ENCODE measurements around the gene IPO4.
"Not testable (repeated sequence)": the region's sequence is repeated elsewhere in the genome, so short reads cannot be mapped to it uniquely, and the experiment has no call there.

The IPO4 gene

DNA sequence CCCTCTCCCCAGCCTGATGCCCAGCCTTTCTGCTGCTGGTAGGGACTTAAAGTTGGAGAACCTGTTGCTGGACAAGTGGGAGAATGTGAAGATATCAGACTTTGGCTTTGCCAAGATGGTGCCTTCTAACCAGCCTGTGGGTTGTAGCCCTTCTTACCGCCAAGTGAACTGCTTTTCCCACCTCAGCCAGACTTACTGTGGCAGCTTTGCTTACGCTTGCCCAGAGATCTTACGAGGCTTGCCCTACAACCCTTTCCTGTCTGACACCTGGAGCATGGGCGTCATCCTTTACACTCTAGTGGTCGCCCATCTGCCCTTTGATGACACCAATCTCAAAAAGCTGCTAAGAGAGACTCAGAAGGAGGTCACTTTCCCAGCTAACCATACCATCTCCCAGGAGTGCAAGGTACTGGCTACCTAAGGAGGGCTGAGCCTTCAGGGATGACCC lies 18.5 kb upstream of the IPO4 start:
- Histone ChIP-seq H3K4me2 (ENCODE audit: low read length) (no peak overlapping the region), H4K20me1 (ENCODE audit: control insufficient read depth, insufficient read depth, low read depth, low read length) (no peaks in the 10 kb centered on the region), H3K36me3 (ENCODE audit: control insufficient read depth, low read length) (peaks cover 84% of the 10 kb centered on the region), H3K9me2 (replicated peaks; ENCODE audit: control insufficient read depth, low read length) (no peaks in the 10 kb centered on the region), H3K4me3 (ENCODE audit: low read length) (no peak overlapping the region), H3K79me2 (ENCODE audit: control insufficient read depth, low read length) (peaks cover 17% of the 10 kb centered on the region), H3K27me3 (ENCODE audit: control insufficient read depth, low read length) (no peaks in the 10 kb centered on the region), H3K9me3 (ENCODE audit: control insufficient read depth, insufficient read depth, low read length) (peaks cover 5% of the 10 kb centered on the region; the same call in 1 of the 2 replicates), H3F3A (ENCODE audit: control insufficient read depth, insufficient read depth) (0 out of 2 replicates have a peak, but pooled peaks cover 6% of the 10 kb centered on the region), H3K27ac (ENCODE audit: low read depth, low read length) (no peak overlapping the region), H3K4me1 (ENCODE audit: control insufficient read depth, low read length) (peaks cover 6% of the 10 kb centered on the region)
- TF ChIP-seq, protein P1, sequence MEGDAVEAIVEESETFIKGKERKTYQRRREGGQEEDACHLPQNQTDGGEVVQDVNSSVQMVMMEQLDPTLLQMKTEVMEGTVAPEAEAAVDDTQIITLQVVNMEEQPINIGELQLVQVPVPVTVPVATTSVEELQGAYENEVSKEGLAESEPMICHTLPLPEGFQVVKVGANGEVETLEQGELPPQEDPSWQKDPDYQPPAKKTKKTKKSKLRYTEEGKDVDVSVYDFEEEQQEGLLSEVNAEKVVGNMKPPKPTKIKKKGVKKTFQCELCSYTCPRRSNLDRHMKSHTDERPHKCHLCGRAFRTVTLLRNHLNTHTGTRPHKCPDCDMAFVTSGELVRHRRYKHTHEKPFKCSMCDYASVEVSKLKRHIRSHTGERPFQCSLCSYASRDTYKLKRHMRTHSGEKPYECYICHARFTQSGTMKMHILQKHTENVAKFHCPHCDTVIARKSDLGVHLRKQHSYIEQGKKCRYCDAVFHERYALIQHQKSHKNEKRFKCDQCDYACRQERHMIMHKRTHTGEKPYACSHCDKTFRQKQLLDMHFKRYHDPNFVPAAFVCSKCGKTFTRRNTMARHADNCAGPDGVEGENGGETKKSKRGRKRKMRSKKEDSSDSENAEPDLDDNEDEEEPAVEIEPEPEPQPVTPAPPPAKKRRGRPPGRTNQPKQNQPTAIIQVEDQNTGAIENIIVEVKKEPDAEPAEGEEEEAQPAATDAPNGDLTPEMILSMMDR (IDR thresholded peaks at IDR 0.05; ENCODE audit: low read depth, low read length, poor library complexity, severe bottlenecking), result no peak
- no peak for TF ChIP-seq EZH2phosphoT487 (IDR thresholded peaks at IDR 0.05; ENCODE audit: borderline replicate concordance, low read length)

DNA sequence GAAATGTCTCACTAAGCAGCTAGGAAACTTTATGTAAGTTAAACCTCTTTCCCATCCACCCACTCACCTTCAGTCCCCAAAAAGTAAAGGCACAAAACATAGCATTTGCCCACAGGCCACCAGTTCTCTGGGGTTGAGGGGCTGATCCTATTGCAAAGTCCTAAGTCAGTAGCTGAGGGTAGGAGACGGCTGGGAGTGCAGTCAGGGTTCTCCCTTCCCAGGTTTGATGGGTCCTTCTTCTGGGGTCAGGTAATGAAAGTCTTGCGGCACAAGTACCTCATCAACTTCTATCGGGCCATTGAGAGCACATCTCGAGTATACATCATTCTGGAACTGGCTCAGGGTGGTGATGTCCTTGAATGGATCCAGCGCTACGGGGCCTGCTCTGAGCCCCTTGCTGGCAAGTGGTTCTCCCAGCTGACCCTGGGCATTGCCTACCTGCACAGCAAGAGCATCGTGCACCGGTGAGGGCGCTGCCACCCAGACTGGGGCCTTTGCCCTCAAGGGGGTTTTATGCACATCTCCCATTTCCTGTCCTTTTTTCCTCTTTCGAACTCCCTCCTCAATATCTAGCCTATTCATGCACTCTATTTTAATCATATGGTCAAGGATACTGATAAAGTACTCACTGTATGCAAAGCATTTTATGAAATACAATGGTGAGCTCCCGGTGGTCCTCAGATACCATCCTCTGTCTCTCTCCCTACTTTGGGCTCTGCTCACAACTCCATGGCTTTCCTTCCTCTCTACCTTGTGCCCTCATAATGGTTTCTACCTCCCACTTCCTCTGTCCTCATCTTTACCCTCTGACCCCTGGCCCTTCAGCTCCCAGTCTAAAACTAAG lies 17.9 kb upstream of the IPO4 start:
- no peaks in the 10 kb centered on the region for H4K20me1 ChIP-seq (ENCODE audit: control insufficient read depth, insufficient read depth, low read depth, low read length)
- 0 out of 2 replicates have a peak, but pooled peaks cover 6% of the 10 kb centered on the region for H3F3A ChIP-seq (ENCODE audit: control insufficient read depth, insufficient read depth)
- H3K9me3 ChIP-seq (ENCODE audit: control insufficient read depth, insufficient read depth, low read length), result peaks cover 7% of the 10 kb centered on the region; the same call in 1 of the 2 replicates
- no peak overlapping the region for H3K4me2 ChIP-seq (ENCODE audit: low read length)
- H3K27me3 ChIP-seq (ENCODE audit: control insufficient read depth, low read length), result no peaks in the 10 kb centered on the region
- no peaks in the 10 kb centered on the region for H3K4me1 ChIP-seq (ENCODE audit: control insufficient read depth, low read length)
- no peak overlapping the region for H3K27ac ChIP-seq (ENCODE audit: low read depth, low read length)
- peaks cover 11% of the 10 kb centered on the region for H3K79me2 ChIP-seq (ENCODE audit: control insufficient read depth, low read length)
- TF ChIP-seq, protein P1 (IDR thresholded peaks at IDR 0.05; ENCODE audit: low read depth, low read length, poor library complexity, severe bottlenecking), result no peak
- no peak for TF ChIP-seq EZH2phosphoT487 (IDR thresholded peaks at IDR 0.05; ENCODE audit: borderline replicate concordance, low read length)
- H3K36me3 ChIP-seq (ENCODE audit: control insufficient read depth, low read length), result peaks cover 85% of the 10 kb centered on the region
- H3K4me3 ChIP-seq (ENCODE audit: low read length), result no peak overlapping the region
- no peaks in the 10 kb centered on the region for H3K9me2 ChIP-seq (replicated peaks; ENCODE audit: control insufficient read depth, low read length)

DNA sequence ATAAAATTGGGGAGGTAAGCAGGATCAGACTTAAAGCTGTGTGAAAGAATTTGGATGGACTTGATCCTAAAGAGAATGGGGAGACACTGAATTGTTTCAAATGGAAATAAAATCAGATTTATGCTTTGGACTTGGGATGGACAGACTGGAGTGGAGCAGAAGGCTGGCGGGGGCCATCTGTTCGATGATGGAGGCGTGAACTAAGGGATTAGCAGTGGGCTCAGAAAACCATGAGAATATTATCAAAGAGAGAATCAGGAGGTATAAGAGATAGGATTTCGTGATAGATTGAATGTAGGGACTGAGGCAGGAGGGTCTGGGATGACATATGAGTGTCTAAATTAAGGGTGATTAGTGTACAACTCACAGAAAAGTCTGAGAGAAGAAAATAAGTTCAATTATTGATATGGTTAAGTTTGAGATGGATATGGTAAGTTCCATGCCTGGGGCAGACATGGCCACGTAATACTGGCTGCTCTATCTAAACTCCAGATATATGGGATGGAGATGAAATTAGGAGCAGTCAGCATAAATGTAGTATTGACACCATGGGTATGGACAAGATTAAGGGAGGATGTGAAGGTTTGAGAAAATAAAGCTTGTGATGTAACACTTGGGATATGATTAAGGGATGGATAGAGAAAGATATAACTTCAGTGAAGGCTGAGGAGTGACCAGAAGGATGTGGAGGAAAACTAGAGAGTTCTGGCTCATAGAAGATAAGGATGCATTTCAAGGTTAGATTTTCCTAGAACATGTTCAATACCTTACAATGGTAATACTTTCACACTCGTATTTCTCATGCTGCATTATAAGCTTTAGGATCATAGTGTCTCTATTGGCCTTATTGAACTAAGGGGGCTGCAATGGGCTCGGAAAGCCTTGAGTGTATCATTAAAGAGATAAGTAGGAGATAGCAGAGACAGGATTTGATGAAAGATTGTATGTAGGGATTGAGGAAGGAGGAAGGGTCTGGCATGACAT lies 15.8 kb upstream of the IPO4 start:
- H3K36me3 ChIP-seq (ENCODE audit: control insufficient read depth, low read length), result peaks cover 75% of the 10 kb centered on the region
- H3F3A ChIP-seq (ENCODE audit: control insufficient read depth, insufficient read depth), result 0 out of 2 replicates have a peak, but pooled peaks cover 6% of the 10 kb centered on the region
- H3K4me2 ChIP-seq (ENCODE audit: low read length), result no peak overlapping the region
- H3K27ac ChIP-seq (ENCODE audit: low read depth, low read length), result no peak overlapping the region
- no peaks in the 10 kb centered on the region for H3K27me3 ChIP-seq (ENCODE audit: control insufficient read depth, low read length)
- H3K9me3 ChIP-seq (ENCODE audit: control insufficient read depth, insufficient read depth, low read length), result peaks cover 8% of the 10 kb centered on the region; the same call in 1 of the 2 replicates
- no peak for TF ChIP-seq EZH2phosphoT487 (IDR thresholded peaks at IDR 0.05; ENCODE audit: borderline replicate concordance, low read length)
- TF ChIP-seq, protein P1 (IDR thresholded peaks at IDR 0.05; ENCODE audit: low read depth, low read length, poor library complexity, severe bottlenecking), result no peak
- no peaks in the 10 kb centered on the region for H4K20me1 ChIP-seq (ENCODE audit: control insufficient read depth, insufficient read depth, low read depth, low read length)
- no peaks in the 10 kb centered on the region for H3K4me1 ChIP-seq (ENCODE audit: control insufficient read depth, low read length)
- no peak overlapping the region for H3K4me3 ChIP-seq (ENCODE audit: low read length)
- peaks cover 6% of the 10 kb centered on the region; the same call in 1 of the 2 replicates for H3K79me2 ChIP-seq (ENCODE audit: control insufficient read depth, low read length)
- no peaks in the 10 kb centered on the region for H3K9me2 ChIP-seq (replicated peaks; ENCODE audit: control insufficient read depth, low read length)

DNA sequence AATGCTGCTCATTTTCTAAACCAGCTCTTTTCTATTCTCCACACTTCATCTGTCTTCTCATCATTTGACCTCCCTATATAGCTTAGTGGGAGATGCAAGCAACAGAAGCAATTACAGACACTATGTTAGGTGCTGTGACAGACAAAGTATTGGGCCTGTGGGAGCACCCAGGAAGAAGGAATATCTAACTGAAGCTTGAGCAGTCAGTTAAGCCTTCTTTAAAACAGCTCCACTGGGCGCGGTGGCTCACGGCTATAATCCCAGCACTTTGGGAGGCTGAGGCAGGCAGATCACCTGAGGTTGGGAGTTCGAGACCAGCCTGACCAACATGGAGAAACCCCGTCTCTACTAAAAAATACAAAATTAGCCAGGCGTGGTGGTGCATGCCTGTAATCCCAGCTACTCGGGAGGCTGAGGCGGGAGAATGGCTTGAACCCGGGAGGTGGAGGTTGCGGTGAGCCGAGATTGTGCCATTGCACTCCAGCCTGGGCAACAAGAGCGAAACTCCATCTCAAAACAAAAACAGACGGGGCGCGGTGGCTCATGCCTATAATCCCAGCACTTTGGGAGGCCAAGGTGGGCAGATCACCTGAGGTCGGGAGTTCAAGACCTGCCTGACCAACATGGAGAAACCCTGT lies 14.8 kb upstream of the IPO4 start:
- H3K4me1 ChIP-seq (ENCODE audit: control insufficient read depth, low read length); H3K27me3 ChIP-seq (ENCODE audit: control insufficient read depth, low read length); H3K9me2 ChIP-seq (replicated peaks; ENCODE audit: control insufficient read depth, low read length); H3F3A ChIP-seq (ENCODE audit: control insufficient read depth, insufficient read depth); H3K27ac ChIP-seq (ENCODE audit: low read depth, low read length); H3K4me2 ChIP-seq (ENCODE audit: low read length); H3K4me3 ChIP-seq (ENCODE audit: low read length); H4K20me1 ChIP-seq (ENCODE audit: control insufficient read depth, insufficient read depth, low read depth, low read length); H3K9me3 ChIP-seq (ENCODE audit: control insufficient read depth, insufficient read depth, low read length): not testable (repeated sequence)
- H3K36me3 ChIP-seq (ENCODE audit: control insufficient read depth, low read length), result peaks cover 69% of the 10 kb centered on the region
- H3K79me2 ChIP-seq (ENCODE audit: control insufficient read depth, low read length), result peaks cover 15% of the 10 kb centered on the region

DNA sequence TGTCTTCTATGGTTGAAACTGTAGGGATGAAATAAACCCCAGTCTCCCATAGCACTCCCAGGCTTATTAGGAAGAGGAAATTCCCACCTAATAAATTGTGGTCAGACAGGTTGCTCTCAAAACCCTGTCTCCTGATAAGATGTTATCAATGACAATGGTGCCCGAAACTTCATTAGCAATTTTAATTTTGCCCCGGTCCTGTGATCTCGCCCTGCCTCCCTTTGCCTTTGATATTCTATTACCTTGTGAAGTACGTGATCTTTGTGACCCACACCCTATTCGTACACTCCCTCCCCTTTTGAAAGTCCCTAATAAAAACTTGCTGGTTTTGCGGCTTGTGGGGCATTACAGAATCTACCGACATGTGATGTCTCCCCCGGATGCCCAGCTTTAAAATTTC lies 13.9 kb upstream of the IPO4 start:
- Histone ChIP-seq H3K36me3 (ENCODE audit: control insufficient read depth, low read length) (peaks cover 61% of the 10 kb centered on the region), H3K79me2 (ENCODE audit: control insufficient read depth, low read length) (peaks cover 17% of the 10 kb centered on the region)
- H3F3A ChIP-seq (ENCODE audit: control insufficient read depth, insufficient read depth); H3K9me3 ChIP-seq (ENCODE audit: control insufficient read depth, insufficient read depth, low read length); H3K4me1 ChIP-seq (ENCODE audit: control insufficient read depth, low read length); H3K9me2 ChIP-seq (replicated peaks; ENCODE audit: control insufficient read depth, low read length); H3K4me3 ChIP-seq (ENCODE audit: low read length); H3K27me3 ChIP-seq (ENCODE audit: control insufficient read depth, low read length); H3K4me2 ChIP-seq (ENCODE audit: low read length); H3K27ac ChIP-seq (ENCODE audit: low read depth, low read length); H4K20me1 ChIP-seq (ENCODE audit: control insufficient read depth, insufficient read depth, low read depth, low read length): not testable (repeated sequence)

Measured in DOHH2 (cell line).